Measurements from ENCODE around the gene NOLC1.
A peak's percentile ranks its signal among the peaks of the same experiment; 100 is the strongest.

- TF ChIP-seq, protein P1, sequence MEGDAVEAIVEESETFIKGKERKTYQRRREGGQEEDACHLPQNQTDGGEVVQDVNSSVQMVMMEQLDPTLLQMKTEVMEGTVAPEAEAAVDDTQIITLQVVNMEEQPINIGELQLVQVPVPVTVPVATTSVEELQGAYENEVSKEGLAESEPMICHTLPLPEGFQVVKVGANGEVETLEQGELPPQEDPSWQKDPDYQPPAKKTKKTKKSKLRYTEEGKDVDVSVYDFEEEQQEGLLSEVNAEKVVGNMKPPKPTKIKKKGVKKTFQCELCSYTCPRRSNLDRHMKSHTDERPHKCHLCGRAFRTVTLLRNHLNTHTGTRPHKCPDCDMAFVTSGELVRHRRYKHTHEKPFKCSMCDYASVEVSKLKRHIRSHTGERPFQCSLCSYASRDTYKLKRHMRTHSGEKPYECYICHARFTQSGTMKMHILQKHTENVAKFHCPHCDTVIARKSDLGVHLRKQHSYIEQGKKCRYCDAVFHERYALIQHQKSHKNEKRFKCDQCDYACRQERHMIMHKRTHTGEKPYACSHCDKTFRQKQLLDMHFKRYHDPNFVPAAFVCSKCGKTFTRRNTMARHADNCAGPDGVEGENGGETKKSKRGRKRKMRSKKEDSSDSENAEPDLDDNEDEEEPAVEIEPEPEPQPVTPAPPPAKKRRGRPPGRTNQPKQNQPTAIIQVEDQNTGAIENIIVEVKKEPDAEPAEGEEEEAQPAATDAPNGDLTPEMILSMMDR (conservative IDR thresholded peaks at IDR 0.05 in 1 of 2, IDR thresholded peaks at IDR 0.05 in 1 of 2; ENCODE audit: low read depth in 1 of 2, low read length in 2 of 2) = peak; percentile 37 to 48
- no peak for TF ChIP-seq EZH2 (IDR thresholded peaks at IDR 0.05; ENCODE audit: low read length, missing control alignments)
Measured at GRCh38 chr10:102121739-102122372, 30.3 kb upstream of the NOLC1 start.
